ENCODE measurements around the gene EIF2A. TPM values are rescaled to one million over a fixed set of nuclear protein-coding genes. Genes with fewer than 3 reads are reported as not detected.
A peak's percentile ranks its signal among the peaks of the same experiment; 100 is the strongest.
"Not testable (repeated sequence)": the region's sequence is repeated elsewhere in the genome, so short reads cannot be mapped to it uniquely, and the experiment has no call there.

Gene EIF2A
- total RNA-seq, 1 donor from 2014 or later, result 30.0 TPM

- ATAC-seq, result not testable (repeated sequence)
Observed at GRCh38 chr3:150600647-150601530, 54.3 kb downstream of the EIF2A start.

GRCh38 chr3:150602426-150603152 lies 56.0 kb downstream of the EIF2A start:
- DNase-seq (ENCODE audit: low spot score) (no peak), ATAC-seq (peak; percentile 41)

More at GRCh38 chr3:150600647-150601530, 54.3 kb downstream of the EIF2A start:
- DNase-seq (ENCODE audit: low spot score), result not testable (repeated sequence)

GRCh38 chr3:150603153-150603979 lies 56.8 kb downstream of the EIF2A start, which contains the start of gene SELENOT:
Gene SELENOT, plus strand, starts transcription at chr3:150603321. Its CDS starts 42 bp downstream, at chr3:150603363.
- DNase-seq (ENCODE audit: low spot score), result peak; percentile 97

GRCh38 chr3:150603980-150604319 lies 57.4 kb downstream of the EIF2A start:
- ATAC-seq, result peak; percentile 18
- DNase-seq (ENCODE audit: low spot score), result no peak

More at GRCh38 chr3:150603153-150603979, 56.8 kb downstream of the EIF2A start, which contains the start of gene SELENOT:
- peak; percentile 88 for ATAC-seq

- no peak for DNase-seq (ENCODE audit: low spot score)
- no peak for ATAC-seq
Observed at GRCh38 chr3:150605998-150606641, 59.5 kb downstream of the EIF2A start.

- no peak for DNase-seq (ENCODE audit: low spot score)
- ATAC-seq, result no peak
Observed at GRCh38 chr3:150607267-150608065, 60.9 kb downstream of the EIF2A start.

GRCh38 chr3:150609988-150610387 lies 63.4 kb downstream of the EIF2A start:
- ATAC-seq (no peak), DNase-seq (ENCODE audit: low spot score) (no peak)

GRCh38 chr3:150610785-150611184 lies 64.2 kb downstream of the EIF2A start:
- peak; percentile 73 for ATAC-seq

GRCh38 chr3:150611666-150612065 lies 65.1 kb downstream of the EIF2A start:
- DNase-seq (ENCODE audit: low spot score) (no peak), ATAC-seq (no peak)

More at GRCh38 chr3:150610785-150611184, 64.2 kb downstream of the EIF2A start:
- DNase-seq (ENCODE audit: low spot score), result no peak

- DNase-seq (ENCODE audit: low spot score), result no peak
- no peak for ATAC-seq
Observed at GRCh38 chr3:150612494-150612893, 65.9 kb downstream of the EIF2A start.

- DNase-seq (ENCODE audit: low spot score) (no peak), ATAC-seq (peak; percentile 73)
Observed at GRCh38 chr3:150613034-150613433, 66.4 kb downstream of the EIF2A start.

GRCh38 chr3:150613709-150614480 lies 67.3 kb downstream of the EIF2A start:
- DNase-seq (ENCODE audit: low spot score) (no peak), ATAC-seq (no peak)

- DNase-seq (ENCODE audit: low spot score), result no peak
- ATAC-seq, result no peak
Observed at GRCh38 chr3:150620002-150620689, 73.6 kb downstream of the EIF2A start.

GRCh38 chr3:150622955-150623354 lies 76.4 kb downstream of the EIF2A start:
- not testable (repeated sequence) for DNase-seq (ENCODE audit: low spot score); ATAC-seq

GRCh38 chr3:150623945-150624344 lies 77.4 kb downstream of the EIF2A start:
- no peak for DNase-seq (ENCODE audit: low spot score)
- ATAC-seq, result no peak

GRCh38 chr3:150626148-150626930 lies 79.8 kb downstream of the EIF2A start:
- DNase-seq (ENCODE audit: low spot score) (no peak), ATAC-seq (no peak)

GRCh38 chr3:150627557-150627956 lies 81.0 kb downstream of the EIF2A start:
- no peak for DNase-seq (ENCODE audit: low spot score)

More at GRCh38 chr3:150627557-150627956, 81.0 kb downstream of the EIF2A start:
- no peak for ATAC-seq
